ENCODE results near the gene OR7C2.

GRCh38 chr19:14968247-14968646 is 27.0 kb downstream of the OR7C2 start:
- TF ChIP-seq CTCF (conservative IDR thresholded peaks at IDR 0.05; ENCODE audit: low read depth in 2 of 2), result no peak
- no peak for TF ChIP-seq EZH2 (IDR thresholded peaks at IDR 0.05; ENCODE audit: low read depth, unreplicated experiment)
- TF ChIP-seq REST (IDR thresholded peaks at IDR 0.05; ENCODE audit: unreplicated experiment), result no peak

All from GM23338 (cell line).